AG08395 (cell line): Measurements from ENCODE around the gene RPSA.
"Not testable (repeated sequence)": the region's sequence is repeated elsewhere in the genome, so short reads cannot be mapped to it uniquely, and the experiment has no call there.

ENCODE experiments used
- DNase-seq: peaks from one replicate; pipeline ENCODE4 v3.0.0; 2012; ENCODE audit warnings: mixed read lengths, low spot score

Gene RPSA

GRCh38 chr3:39456159-39456558 lies 49.6 kb downstream of the RPSA start:
- DNase-seq: no peak

- no peak for DNase-seq
Observed at GRCh38 chr3:39457361-39457760, 50.8 kb downstream of the RPSA start.

GRCh38 chr3:39458579-39458978 lies 52.1 kb downstream of the RPSA start:
- DNase-seq: not testable (repeated sequence)

GRCh38 chr3:39460677-39461076 lies 54.2 kb downstream of the RPSA start:
- DNase-seq: no peak
